ENCODE measurements around the gene REV1. TPM values are rescaled to one million over a fixed set of nuclear protein-coding genes. Genes with fewer than 3 reads are reported as not detected.
A peak's percentile ranks its signal among the peaks of the same experiment; 100 is the strongest.

The REV1 gene
- total and polyA plus RNA-seq, 2 of the 13 experiments (the other 11 are each of a cell fraction or from before 2014, with no cell fraction given) = 49.1 to 71.8 TPM

GRCh38 chr2:99404039-99404796, 85.6 kb downstream of the REV1 start (continued):
- TF ChIP-seq PRMT3 (CRISPR knock-in tag; IDR thresholded peaks at IDR 0.05; ENCODE audit: borderline replicate concordance, low read depth) (no peak), U2AF2 (IDR thresholded peaks at IDR 0.05; ENCODE audit: low read depth, low read length) (no peak), ZSCAN31 (CRISPR knock-in tag; IDR thresholded peaks at IDR 0.05; ENCODE audit: low read depth) (0 out of 2 replicates have a peak, but pooled peaks have one; percentile 31), GABPB1 (CRISPR knock-in tag; IDR thresholded peaks at IDR 0.05) (no peak), ATF4 (CRISPR knock-in tag; IDR thresholded peaks at IDR 0.05) (0 out of 4 replicates have a peak, but pooled peaks of 1 of the 2 experiments have one; percentile 2), FOXA3 (CRISPR knock-in tag; IDR thresholded peaks at IDR 0.05) (no peak), RBM22 (optimal IDR thresholded peaks at IDR 0.05; ENCODE audit: low read length) (peak; percentile 61), ZNF333 (CRISPR knock-in tag; IDR thresholded peaks at IDR 0.05; ENCODE audit: borderline replicate concordance) (no peak), MEIS2 (CRISPR knock-in tag; IDR thresholded peaks at IDR 0.05) (no peak), NCOA1 (CRISPR knock-in tag; IDR thresholded peaks at IDR 0.05) (no peak), NFE2L2 (IDR thresholded peaks at IDR 0.05; ENCODE audit: low read length) (no peak), JUND (CRISPR knock-in tag; IDR thresholded peaks at IDR 0.05) (no peak), ZNF841 (CRISPR knock-in tag; IDR thresholded peaks at IDR 0.05; ENCODE audit: borderline replicate concordance) (no peak), ELF4 (CRISPR knock-in tag; IDR thresholded peaks at IDR 0.05; ENCODE audit: borderline replicate concordance) (no peak)
